Activated CD4-positive, alpha-beta T cell treated with anti-CD3 and anti-CD28 coated beads, Interleukin-2, amount 50 U/mL, for 48 hours (primary cell): Measurements from ENCODE around the gene RPL38.

Experiments used
- DNase-seq, 2 experiments: peaks; one replicate each; pipeline ENCODE4 v3.0.0-alpha.2; 2020

Gene RPL38

GRCh38 chr17:74203439-74204240 lies at the start of gene RPL38:
Gene RPL38, plus strand, starts transcription at chr17:74203678. Its CDS starts 278 bp downstream, at chr17:74203956.
- peak; percentile 99 for DNase-seq

DNA sequence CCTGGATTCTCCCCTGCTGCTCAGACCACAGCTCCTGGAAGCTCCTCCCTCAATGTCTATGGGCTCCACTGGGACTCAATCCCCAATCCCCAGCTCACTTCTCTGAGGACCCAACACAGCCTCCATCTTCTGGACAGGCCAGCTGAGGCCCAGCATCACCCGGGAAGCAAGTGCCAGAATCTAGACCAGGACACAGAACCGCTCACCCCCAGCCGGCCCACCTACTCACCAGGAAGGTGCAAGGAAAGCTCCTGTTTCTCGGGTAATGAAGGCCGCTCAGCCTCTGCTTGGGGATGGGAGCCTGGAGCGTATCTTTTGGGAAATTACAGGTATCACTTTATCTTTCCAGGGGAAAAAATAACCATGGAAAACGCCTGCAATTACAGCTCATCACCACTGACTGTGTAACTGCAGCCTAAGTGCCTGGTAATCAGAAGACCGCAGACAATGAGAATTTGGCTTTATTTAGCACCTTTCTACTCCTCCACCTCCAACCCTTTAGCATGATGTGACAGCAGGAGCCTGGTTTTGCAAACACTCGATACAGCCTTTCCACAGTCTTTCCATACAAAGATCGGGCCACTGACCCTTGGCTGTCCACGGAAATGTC lies 49.6 kb upstream of the RPL38 start:
- DNase-seq, result no peak

- no peak for DNase-seq
Measured at GRCh38 chr17:74156878-74157277, 46.6 kb upstream of the RPL38 start.

- no peak for DNase-seq
Measured at GRCh38 chr17:74157366-74157765, 46.1 kb upstream of the RPL38 start.

DNA sequence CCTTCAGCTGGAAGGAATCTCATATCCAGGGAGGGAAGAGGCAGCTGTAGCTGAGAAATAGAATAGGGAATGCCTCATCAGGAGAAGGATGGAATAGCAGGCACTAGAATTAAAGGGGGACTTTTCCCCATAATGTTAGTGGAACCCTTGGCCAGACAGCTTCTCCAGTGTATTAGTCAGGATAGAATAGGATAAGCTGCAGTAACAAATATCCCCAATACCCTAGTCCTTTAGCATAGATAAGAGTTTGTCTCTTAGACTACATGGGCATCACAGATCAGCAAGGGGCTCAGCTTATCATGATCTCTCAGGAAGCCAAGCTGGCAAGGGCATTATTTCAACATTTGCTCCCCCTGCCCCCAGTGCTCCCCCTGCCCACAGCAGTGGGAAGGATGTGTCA lies 44.7 kb upstream of the RPL38 start:
- no peak for DNase-seq

DNA sequence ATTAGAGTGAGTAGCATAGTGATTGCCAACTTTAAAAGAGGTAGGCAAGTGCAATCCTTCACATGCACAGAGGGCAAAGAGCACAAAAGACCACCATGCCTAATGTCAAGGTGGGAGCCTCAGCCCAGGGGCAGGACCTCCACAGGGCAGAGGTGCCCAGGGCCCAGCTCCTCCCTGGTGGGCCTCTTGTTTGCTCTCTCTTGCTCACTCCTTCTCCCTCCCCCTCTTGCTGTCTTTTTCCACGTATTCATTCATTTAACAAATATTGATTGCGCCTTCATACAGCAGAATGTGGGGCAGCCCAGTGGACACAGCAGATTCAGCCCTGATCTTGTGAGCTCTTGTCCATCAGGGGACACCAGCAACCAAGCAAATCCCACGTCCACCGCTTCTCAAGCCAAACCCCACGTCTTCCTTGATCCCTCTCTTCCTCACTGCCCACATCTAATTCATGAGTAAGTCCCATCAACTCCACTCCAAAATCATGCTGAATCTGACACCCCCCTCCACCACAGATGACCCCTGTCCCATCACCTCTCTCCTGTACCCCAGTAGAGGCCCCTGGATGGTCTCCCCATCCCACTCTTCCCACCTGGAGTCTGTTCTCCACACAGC lies 44.1 kb upstream of the RPL38 start:
- no peak for DNase-seq

DNA sequence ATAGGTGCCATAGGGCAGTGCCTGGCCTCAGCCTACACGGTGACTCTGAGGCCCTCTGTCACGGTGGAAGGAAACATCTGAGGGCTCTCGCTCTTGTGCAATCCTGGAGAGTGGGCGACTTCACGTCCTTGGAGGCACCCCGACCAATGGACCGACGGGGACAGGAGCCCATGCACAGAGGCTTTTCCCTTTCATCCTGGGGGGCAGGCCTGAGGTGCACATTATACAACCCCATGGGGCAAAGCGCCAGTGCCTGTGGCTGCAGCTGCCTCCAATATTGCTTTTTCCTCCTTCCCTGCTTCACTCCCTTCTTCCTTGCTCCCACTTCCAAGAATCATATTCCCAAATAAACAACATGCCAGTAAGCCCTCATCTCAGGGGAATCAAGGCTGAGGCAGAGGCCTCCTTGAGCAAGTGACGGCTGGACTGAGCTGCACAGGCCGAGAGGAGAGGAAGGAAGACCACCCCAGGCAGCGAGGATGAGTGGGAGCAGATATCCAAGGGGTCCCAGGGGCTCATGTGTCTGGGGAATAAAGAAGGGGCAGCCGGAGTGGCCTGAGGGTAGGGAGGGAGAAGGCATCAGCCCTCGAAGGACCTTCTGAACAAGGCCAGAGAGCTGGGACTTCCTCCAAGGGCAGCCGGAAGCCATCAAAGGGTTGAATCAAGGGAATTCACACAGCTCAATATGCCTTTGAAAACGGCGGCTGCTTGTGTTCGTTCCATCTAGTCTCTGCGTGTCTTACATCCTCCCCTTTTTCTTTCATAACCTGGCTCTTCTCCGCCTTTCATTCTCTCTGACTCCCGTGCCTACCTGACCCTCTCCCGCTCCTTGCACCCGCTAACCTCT lies 42.6 kb upstream of the RPL38 start:
- no peak for DNase-seq

- no peak for DNase-seq
Measured at GRCh38 chr17:74161503-74161875, 42.0 kb upstream of the RPL38 start.

- DNase-seq, result no peak
Measured at GRCh38 chr17:74163271-74163821, 40.1 kb upstream of the RPL38 start.

DNA sequence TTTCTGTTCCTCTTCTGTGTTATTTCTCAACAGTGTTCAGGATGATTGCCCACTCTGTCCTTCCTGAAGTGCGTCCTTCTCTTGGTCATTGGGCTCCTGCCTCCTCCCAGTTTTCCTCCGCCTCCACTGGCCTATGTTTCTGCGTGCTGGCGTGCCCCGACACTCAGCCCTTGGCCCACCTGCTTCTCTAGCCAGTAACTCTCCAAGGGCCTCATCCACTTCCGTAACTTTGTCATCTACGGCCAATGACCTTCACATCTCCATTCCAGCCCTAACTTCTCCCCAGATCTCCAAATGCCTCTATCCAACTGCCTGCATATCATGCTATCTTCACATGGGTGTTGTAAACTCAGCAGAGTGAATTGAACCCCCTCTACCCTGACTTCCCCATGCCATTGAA lies 39.6 kb upstream of the RPL38 start:
- DNase-seq, result no peak

- no peak for DNase-seq
Measured at GRCh38 chr17:74164446-74165045, 38.9 kb upstream of the RPL38 start.

DNA sequence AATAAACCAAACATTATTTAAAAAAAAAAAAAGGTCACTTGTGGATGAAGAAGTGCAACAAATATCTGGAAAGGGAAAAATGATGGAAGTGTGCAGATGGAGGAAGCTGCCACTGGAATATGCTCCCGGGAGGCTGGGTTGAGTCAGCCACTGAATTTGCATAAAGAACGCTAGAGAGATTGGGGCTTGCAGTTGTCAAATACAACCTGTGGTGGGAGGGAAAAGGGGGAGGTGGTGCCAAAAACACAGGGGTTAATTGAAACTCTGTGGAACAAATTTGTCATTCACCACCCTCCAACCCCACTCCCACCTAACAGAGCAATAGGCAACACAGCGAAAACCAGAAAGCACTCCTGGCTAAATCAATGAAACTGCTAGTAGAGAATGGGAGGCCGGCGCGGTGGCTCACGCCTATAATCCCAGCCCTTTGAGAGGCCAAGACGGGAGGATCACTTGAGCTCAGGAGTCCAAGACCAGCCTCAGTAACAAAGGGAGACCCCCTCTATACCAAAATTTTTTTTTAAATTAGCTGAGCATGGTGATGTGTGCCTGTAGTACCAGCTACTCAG lies 37.6 kb upstream of the RPL38 start:
- DNase-seq, result no peak

- no peak for DNase-seq
Measured at GRCh38 chr17:74170924-74171323, 32.6 kb upstream of the RPL38 start.

GRCh38 chr17:74172700-74173099 lies 30.8 kb upstream of the RPL38 start:
- no peak for DNase-seq

DNA sequence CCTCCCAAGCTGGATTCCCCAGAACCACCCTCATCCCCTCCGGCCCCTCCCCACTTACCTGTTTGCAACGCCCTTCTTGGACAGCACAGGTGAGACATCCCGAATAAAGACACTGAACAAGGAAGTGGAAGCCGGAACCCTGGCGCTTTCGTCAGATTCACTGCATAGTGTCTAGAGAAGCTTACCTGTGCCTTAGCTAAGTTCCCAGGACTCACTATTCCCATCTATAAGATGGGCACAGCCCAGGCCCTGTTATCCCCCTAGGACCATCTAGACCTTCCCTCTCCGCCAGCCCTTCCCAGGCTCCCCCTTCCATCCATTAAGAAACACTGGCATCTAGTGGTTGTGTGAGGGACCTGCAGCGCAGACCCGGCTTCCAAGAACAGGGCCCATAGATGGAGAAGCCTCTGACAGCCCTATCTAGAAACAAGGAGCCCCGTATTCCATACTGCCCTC lies 26.9 kb upstream of the RPL38 start:
- peak; percentile 46 to 64 for DNase-seq

GRCh38 chr17:74177018-74177450 lies 26.4 kb upstream of the RPL38 start:
- DNase-seq, result no peak

GRCh38 chr17:74179576-74179975 lies 23.9 kb upstream of the RPL38 start:
- DNase-seq, result no peak

- DNase-seq, result no peak
Measured at GRCh38 chr17:74180336-74180735, 23.1 kb upstream of the RPL38 start.

GRCh38 chr17:74181341-74181740 lies 22.1 kb upstream of the RPL38 start:
- no peak for DNase-seq

DNA sequence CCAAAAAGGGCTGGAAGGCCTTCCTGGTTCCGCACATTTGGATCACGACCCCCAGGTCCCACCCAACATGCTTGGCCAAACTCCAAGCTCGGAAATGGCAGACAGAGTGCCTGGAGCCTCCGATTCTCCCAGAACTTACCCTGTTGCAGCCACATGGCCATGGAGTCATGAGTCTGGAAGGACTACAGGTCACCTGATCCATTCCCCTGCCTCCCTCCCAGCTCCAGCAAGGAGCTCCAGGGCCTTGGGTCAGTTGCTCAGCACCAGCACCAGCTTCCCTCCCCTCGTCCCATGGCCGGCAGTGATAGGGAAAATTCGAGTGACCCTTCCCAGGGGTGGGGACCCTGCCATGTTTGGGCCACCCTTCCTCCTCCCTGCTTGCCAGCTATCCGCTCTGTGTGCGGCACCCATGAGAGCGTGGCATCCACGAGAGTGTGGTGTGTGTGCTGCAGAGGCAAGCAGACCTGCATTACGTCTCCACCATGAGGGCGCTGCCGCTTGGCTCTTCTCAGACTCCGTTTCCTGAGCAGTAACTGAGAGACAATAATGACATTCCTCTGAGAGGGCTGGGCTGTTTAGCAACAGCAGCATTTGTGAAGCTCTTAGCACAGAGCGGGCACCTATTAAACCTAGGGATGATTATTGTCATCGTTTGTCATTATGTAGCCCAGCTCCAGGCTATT lies 21.3 kb upstream of the RPL38 start:
- no peak for DNase-seq

DNA sequence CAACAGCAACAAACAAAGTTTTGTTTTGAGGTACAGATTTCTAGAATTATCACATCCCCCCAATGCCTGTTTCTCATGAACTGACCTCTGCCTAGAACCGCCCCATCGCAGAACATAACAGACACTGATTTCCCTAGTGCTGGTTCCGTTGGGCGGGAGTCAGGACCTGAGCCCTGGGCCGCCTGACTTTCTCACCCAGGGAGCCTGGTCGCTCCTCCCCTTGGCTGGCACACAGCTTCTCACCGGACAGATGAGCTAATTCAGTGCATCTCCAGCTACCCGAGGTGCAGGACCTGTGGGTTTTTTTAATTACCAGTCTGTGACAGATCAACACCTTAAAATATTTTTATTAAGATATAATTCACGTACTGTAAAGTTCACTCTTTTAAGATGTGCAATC lies 20.1 kb upstream of the RPL38 start:
- no peak for DNase-seq
